ENCODE data around the gene PTPRF.

PTPRF gene

GRCh38 chr1:43539726-43540434, 9.2 kb downstream of the PTPRF start:
- no peak for DNase-seq (ENCODE audit: low read depth)
- no peak overlapping the region for H3K4me3 ChIP-seq (ENCODE audit: low read depth, low read length)
- TF ChIP-seq CTCF (IDR thresholded peaks at IDR 0.05; ENCODE audit: low read depth, low read length, missing control alignments) = no peak
- in situ Hi-C loops (cut with HindIII; ENCODE audit: low sequenced_read_pairs) = no loop called here

GRCh38 chr1:43540653-43541071, 10.0 kb downstream of the PTPRF start:
- TF ChIP-seq CTCF (IDR thresholded peaks at IDR 0.05; ENCODE audit: low read depth, low read length, missing control alignments) = no peak
- no peak overlapping the region for H3K4me3 ChIP-seq (ENCODE audit: low read depth, low read length)
- DNase-seq (ENCODE audit: low read depth) = peak; percentile 42
- in situ Hi-C loops (cut with HindIII; ENCODE audit: low sequenced_read_pairs) = no loop called here

- in situ Hi-C loops (cut with HindIII; ENCODE audit: low sequenced_read_pairs) = no loop called here
These were observed 10.5 kb downstream of the PTPRF start for GRCh38 chr1:43541141-43541540.

GRCh38 chr1:43541721-43542401, 11.2 kb downstream of the PTPRF start:
- TF ChIP-seq CTCF (IDR thresholded peaks at IDR 0.05; ENCODE audit: low read depth, low read length, missing control alignments) = no peak
- in situ Hi-C loops (cut with HindIII; ENCODE audit: low sequenced_read_pairs) = no loop called here
- H3K4me3 ChIP-seq (ENCODE audit: low read depth, low read length) = no peak overlapping the region
- no peak for DNase-seq (ENCODE audit: low read depth)

More at GRCh38 chr1:43541141-43541540, 10.5 kb downstream of the PTPRF start:
- TF ChIP-seq CTCF (IDR thresholded peaks at IDR 0.05; ENCODE audit: low read depth, low read length, missing control alignments) = no peak
- no peak for DNase-seq (ENCODE audit: low read depth)
- no peak overlapping the region for H3K4me3 ChIP-seq (ENCODE audit: low read depth, low read length)

GRCh38 chr1:43542527-43543458, 12.1 kb downstream of the PTPRF start:
- H3K4me3 ChIP-seq (ENCODE audit: low read depth, low read length) = no peak overlapping the region
- no peak for DNase-seq (ENCODE audit: low read depth)
- in situ Hi-C loops (cut with HindIII; ENCODE audit: low sequenced_read_pairs) = no loop called here
- TF ChIP-seq CTCF (IDR thresholded peaks at IDR 0.05; ENCODE audit: low read depth, low read length, missing control alignments) = no peak

GRCh38 chr1:43543567-43543966, 12.9 kb downstream of the PTPRF start:
- no peak for TF ChIP-seq CTCF (IDR thresholded peaks at IDR 0.05; ENCODE audit: low read depth, low read length, missing control alignments)

More at GRCh38 chr1:43543567-43543966, 12.9 kb downstream of the PTPRF start:
- no peak for DNase-seq (ENCODE audit: low read depth)
- no peak overlapping the region for H3K4me3 ChIP-seq (ENCODE audit: low read depth, low read length)
- in situ Hi-C loops (cut with HindIII; ENCODE audit: low sequenced_read_pairs) = no loop called here

All from astrocyte of the cerebellum (primary cell).